HFFc6 (cell line): ENCODE results near the gene TBX3. TPM values are rescaled to one million over a fixed set of nuclear protein-coding genes. Genes with fewer than 3 reads are reported as not detected.

Experiments
- DNase-seq: peaks from one replicate; pipeline ENCODE4 v3.0.0-alpha.2; 2018
- H3K27ac Mint-ChIP-seq: 2 replicates; pipeline ENCODE4 v1.8.0; 2020; ENCODE audit warnings: mild to moderate bottlenecking, mixed read lengths
- H3K27me3 Mint-ChIP-seq: 2 replicates; pipeline ENCODE4 v1.8.0; 2021; ENCODE audit warnings: mild to moderate bottlenecking, moderate library complexity, mixed read lengths; ENCODE audit not compliant: insufficient read depth
- H3K36me3 Mint-ChIP-seq: 2 replicates; pipeline ENCODE4 v1.8.0; 2021; ENCODE audit warnings: low read depth, mixed read lengths
- H3K4me1 Mint-ChIP-seq: 2 replicates; pipeline ENCODE4 v1.8.0; 2020; ENCODE audit warnings: low read depth, mixed read lengths
- H3K4me3 Mint-ChIP-seq: 2 replicates; pipeline ENCODE4 v1.8.0; 2020; ENCODE audit warnings: mild to moderate bottlenecking, moderate library complexity, mixed read lengths
- H3K9me3 Mint-ChIP-seq: 2 replicates; pipeline ENCODE4 v1.8.0; 2020; ENCODE audit warnings: mild to moderate bottlenecking, mixed read lengths
- total RNA-seq, 6 experiments: library from RNA; stranded (reverse); fragmentation: NEBNext Ultra II Directional; extraction: Animal tissue kit (Norgen Biotek cat#: 25700); gene quantifications; 2 replicates in 1 of 6; 3 replicates in 5 of 6; pipeline ENCODE4 v1.2.3, GENCODE V29; 2021
- TF ChIP-seq, protein P1 (sequence below): fragments of 200-600 bp; sonication (generic); IDR thresholded peaks from 2 replicates; pipeline ENCODE4 v1.5.0; 2021; ENCODE audit warnings: antibody characterized with exemption, mild to moderate bottlenecking

Gene TBX3
- total RNA-seq, 6 experiments from 2014 or later = 108 to 145 (median 127) TPM

DNA sequence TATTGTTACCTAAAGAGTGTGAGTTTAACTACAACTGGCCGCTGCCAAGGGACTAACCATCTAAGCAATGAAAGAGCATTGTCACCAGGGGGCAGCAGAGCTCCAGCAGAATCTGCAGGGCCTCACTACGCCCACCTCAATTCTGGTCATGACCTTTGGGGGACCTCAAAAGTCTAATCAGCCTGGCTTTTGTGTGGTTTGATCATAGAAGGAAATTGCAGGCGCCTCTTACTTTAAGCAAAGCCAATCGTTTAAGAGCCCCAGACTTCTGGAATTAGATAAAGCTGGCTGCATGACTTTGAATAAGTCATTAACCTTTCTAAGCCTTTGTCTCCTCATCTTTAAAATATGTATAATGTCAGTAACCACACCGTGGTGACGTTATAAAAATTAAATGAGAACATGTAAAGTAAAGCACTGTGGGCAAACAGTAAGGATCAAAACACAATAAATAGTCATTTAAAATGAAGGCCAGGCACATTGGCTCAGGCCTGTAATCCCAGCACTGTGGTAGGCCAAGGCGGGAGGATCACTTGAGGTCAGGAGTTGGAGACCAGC lies 58.6 kb downstream of the TBX3 start:
- TF ChIP-seq, protein P1, sequence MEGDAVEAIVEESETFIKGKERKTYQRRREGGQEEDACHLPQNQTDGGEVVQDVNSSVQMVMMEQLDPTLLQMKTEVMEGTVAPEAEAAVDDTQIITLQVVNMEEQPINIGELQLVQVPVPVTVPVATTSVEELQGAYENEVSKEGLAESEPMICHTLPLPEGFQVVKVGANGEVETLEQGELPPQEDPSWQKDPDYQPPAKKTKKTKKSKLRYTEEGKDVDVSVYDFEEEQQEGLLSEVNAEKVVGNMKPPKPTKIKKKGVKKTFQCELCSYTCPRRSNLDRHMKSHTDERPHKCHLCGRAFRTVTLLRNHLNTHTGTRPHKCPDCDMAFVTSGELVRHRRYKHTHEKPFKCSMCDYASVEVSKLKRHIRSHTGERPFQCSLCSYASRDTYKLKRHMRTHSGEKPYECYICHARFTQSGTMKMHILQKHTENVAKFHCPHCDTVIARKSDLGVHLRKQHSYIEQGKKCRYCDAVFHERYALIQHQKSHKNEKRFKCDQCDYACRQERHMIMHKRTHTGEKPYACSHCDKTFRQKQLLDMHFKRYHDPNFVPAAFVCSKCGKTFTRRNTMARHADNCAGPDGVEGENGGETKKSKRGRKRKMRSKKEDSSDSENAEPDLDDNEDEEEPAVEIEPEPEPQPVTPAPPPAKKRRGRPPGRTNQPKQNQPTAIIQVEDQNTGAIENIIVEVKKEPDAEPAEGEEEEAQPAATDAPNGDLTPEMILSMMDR = peak; percentile 93
- Mint-ChIP-seq H3K4me1 (peaks cover 31% of the 10 kb centered on the region), H3K4me3 (no peak overlapping the region; the same call in 1 of the 2 replicates), H3K36me3 (no peaks in the 10 kb centered on the region), H3K27me3 (peaks cover 14% of the 10 kb centered on the region), H3K9me3 (no peaks in the 10 kb centered on the region), H3K27ac (peak overlapping the region; percentile 82)
- DNase-seq = peak; percentile 81

- Mint-ChIP-seq H3K4me3 (no peak overlapping the region), H3K4me1 (peaks cover 31% of the 10 kb centered on the region), H3K9me3 (no peaks in the 10 kb centered on the region), H3K27ac (no peak overlapping the region), H3K27me3 (peaks cover 12% of the 10 kb centered on the region), H3K36me3 (no peaks in the 10 kb centered on the region)
- DNase-seq = no peak
- TF ChIP-seq, protein P1 = no peak
Observed at GRCh38 chr12:114623737-114624136, 60.2 kb downstream of the TBX3 start.
